Measurements from ENCODE around the gene PKIB.
"Not testable (repeated sequence)": the region's sequence is repeated elsewhere in the genome, so short reads cannot be mapped to it uniquely, and the experiment has no call there.

The PKIB gene

DNA sequence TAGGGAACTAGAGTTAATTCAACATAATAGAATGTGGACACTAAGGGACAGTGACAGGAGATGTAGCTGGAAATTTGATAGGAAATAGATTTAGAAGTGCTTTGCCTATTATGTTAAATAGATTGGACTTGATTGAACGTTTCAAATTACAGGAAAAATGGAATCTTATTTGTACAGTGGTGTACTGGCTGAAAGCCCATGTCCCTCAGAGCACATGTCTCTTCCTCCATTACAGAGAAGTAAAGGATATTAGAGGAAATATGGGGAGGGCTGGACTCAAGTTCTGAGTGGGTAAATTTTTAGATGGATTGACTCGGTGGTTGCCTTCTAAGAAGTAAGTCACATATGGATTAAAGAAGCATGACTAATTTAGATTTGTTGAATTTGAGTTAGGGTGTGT is 11.4 kb downstream of the PKIB start:
- no peak for DNase-seq

DNA sequence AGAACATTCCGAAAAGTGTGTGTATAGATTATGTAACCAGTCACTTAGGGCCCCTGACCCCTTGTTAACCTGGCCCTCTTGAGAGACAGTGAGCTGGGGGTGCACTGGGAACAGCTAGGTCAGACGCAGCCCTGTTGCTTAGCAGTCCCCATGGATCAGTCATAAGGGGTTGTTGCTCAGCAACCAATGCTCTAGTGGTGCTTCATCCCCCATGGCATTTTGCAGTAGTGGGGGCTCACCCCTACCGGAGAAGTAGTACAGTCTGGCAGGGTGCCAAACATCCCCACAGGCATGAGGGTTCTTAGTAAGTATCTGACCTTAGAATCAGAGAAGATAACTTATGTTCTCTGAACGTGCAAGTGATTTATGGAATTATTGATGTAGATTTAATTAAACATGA is 12.3 kb downstream of the PKIB start:
- DNase-seq: no peak

DNA sequence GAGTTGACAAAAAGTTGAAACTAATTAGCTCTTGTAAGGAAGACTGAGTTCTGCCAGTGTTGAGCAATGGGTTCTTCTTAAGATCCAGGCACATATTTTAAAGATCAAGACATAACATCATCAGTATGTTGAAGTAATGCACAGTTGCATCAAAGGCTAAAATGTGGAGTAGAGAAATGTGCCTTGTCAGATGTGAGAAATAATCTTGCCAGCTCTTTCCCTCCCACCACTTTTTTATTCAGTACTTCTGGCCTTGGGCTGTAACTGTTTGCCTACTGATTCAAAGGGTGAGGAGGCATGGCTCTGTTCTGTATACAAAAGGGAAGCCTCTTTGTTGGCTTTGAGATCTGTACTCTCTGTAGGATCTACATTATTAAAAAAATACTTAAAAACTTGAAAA is 13.1 kb downstream of the PKIB start:
- DNase-seq: no peak

DNA sequence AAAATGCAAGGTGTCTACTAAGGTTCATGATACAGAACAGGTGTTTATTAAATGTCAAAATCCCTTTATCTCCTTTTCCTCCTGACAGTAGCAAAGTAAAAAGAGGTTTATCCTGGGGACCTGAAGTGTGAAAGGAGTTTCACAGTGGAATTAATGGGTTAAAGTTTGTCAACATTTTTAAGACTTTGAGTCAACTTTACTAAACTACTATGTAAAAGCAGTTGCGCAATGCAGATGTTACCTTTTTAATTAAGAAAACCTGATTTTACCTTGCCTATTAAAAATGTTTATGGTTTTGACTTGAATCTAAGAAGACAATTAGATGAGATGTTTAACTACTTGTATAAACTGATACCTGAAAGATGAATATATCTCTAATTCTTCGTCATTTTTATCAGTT is 14.6 kb downstream of the PKIB start:
- no peak for DNase-seq

DNA sequence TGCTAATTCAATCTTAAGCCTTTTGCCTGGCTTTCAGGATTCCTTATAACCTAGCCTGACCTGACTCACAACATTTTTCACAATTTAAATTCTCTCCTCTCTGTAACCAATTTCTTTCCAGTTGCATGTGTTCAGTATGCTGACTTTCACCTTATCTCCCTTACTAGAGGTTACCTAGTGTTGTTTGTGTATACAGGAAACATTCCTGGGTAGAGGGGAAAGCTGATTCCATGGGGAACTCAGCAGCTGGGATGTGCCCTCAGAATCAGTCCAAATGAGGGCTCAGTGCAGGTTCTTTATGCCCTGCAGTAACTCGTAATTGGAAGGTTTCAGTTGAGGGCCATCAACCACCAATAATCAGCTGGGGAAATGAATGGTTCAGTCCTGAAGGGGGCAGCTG is 18.5 kb downstream of the PKIB start:
- DNase-seq: no peak

DNA sequence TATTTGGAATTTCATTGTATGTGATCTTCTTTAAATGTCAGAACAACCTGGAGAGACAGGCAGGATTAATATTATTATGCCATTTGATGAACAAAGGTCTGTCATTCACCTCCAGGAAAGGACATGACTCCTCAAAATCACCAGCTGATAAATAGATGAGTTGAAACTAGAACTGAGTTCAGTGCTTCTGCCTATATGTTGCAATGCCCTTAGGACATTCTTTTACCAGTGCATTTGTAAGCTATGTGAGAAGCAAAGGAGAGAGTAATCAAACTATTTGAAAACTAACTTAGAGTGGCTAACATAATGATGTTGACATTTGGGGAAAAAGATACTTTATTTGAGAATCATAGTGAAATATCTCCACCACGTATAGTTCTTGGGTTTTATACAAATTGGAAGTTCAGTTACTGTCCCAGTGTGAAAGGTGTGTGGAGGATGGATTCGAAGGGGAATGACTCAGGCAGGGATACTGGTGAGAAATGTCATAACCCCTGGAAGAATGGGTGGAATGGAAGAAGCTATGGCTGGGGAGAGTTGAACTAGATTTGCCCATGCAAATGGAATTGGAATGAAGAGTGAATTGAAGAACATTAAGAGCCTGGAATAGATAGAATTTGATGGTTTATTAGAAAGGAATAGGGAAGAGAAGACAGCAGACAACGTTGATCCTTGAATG is 21.5 kb downstream of the PKIB start:
- DNase-seq: no peak

DNA sequence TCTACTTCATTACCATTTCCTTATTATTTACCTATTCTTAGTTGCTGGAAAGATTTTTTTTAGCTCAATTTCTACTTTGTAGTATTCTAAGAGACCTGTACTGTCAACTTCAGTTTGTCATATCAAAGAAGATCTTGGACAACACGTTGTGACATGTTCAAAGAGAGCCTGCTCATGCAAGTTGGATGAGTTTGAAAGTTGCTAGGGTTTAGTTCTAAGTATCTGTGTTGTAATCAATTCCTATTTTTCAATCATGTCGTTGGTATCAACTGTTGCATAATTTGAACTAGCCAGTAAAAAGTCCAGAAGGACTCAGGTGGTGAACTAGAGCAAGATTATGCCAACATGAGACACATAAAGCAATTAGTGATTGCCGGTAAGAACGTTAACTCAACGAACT is 30.2 kb downstream of the PKIB start:
- DNase-seq: no peak

DNA sequence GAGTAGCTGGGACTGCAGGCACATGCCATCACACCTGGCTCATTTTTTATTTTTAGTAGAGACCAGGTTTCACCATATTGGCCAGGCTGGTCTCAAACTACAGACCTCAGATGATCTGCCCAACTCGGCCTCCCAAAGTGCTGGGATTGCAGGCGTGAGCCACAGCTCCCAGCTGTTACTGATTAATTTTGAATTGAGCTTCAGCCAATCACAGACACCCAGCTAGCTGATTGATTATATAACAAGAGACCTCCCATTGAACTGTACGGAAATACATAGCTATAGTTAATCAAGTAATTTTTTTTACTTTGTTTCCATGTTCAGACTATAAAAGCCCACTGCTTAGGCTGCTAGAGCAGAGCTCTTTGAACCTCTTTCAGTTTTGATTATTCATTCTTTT is 31.6 kb downstream of the PKIB start:
- DNase-seq: no peak

DNA sequence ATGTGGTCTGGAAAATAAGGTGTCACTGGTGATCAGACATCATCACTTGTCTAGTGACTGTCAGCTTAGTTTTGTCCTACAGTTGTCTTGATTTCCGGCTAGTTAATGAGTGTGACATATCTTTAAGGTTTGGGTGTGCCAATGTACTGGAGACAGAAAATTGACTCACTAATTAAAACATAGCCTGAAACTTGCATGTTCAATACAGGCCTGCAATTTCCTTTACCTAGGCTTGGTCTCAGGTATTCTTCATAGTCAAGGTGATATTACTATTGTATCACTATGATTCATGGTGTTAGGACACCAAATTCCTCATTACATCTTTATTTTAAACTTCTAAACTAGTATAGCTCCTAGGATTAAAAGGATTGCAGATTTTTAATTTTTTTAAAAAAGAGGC is 32.4 kb downstream of the PKIB start:
- not testable (repeated sequence) for DNase-seq

DNA sequence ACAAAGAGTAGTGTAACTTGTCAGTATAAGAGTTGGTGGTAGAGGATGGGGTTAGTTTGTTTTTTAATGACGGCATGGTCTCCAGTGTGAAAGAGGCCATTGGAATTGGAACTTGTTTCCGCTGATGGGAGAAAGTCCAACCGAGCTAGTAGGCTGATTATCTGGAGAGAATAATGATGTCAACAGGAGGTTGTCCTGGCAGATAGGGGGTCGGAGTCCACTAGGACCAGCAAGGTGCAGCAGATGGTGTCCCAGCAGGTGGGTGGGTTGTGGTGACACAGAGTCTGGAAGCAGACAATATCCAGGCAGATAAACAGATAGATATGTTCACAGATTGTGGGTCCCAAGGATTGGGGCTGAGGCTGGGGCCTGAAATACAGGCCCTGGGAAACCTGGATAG is 35.1 kb downstream of the PKIB start:
- DNase-seq: no peak

DNA sequence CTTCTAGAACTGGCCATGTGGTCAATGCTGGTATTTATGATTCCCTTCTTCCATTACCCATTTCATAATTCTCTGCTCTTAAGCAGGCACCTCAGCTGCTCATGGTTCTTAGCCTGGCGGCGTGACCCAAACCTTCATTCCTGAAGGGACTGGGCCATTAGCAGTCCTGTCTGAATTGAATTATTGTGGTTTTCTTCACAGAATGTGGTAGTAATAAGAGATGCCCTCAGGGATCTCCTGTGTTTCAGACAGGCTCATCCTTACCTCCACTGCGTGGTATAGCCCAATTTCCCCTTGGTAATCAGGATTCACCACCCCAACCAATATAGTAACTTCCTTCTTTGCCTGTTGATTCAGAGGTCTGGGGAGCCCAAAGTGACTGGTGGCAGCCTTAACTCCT is 37.6 kb downstream of the PKIB start:
- DNase-seq: no peak

DNA sequence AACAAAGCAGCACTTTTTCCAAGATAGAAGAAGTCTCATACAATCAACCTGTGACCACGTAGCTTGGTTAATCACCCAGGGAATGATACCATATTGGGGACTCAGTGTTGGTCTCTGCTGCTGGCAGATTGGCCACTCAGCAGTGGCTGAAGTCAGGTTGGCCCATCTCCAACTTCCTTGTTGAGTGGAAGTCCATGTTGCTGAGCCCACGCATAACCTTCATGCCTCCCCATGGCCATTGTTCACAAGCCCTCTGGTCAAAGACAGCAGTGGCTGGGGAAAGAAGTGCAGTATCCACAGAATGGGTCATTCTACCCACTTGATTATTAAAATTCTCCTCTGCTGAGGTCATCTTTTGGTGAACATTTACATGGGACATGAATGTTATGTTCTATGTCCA is 38.5 kb downstream of the PKIB start:
- DNase-seq: no peak

DNA sequence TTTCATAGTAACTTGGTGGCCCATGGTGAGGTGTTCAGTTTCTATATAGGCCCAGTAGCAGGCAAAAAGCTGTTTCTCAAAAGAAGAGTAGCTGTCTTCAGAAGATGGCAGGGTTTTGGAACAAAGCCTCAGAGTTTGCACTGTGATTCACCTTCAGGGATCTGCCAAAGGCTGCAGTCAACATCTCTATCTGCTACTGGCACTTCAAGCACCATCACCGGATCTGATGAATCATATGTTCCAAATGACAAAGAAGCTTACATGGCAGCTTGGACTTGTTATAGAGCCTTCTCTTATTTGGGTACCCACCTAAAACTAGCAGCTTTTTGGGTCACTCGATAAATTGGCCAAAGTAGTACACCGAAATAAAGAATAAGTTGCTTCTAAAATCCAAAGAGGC is 39.5 kb downstream of the PKIB start:
- DNase-seq: no peak

DNA sequence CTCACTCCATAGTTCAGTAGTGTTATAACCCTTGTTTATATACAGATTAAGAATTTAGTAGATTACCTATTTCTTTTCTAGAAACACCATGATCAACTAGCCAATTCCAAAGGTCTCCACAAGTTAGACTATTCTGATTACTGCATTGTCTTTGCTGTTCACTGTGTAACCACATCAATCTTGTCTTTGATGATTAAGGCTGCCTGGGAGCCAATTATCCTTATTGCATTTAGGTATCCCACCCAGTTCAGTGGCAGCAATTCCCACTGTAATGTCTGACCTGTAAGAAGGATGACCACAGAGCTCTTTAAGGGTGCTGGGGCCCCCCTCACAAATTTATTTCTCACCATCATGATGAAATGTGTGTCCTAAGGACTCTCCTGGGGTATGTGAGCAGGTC is 40.2 kb downstream of the PKIB start:
- no peak for DNase-seq

DNA sequence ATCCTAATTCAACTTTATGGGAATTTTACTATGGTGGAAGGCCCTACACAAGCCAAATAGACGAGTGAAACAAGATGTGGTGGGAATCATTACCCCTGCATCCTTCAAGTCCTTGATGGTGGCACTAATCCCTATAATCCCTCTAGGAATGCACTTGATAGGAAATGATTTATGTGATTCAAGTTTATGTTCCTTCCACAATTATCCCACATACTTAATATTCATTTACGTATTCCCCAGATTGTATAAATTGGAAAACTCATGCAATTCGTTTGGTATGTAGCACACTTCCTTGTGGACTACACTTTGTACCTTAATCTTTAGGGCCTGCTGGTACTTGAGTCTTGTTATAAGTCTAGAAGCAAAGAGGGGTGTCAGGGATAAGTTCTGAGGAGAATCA is 40.8 kb downstream of the PKIB start:
- no peak for DNase-seq

DNA sequence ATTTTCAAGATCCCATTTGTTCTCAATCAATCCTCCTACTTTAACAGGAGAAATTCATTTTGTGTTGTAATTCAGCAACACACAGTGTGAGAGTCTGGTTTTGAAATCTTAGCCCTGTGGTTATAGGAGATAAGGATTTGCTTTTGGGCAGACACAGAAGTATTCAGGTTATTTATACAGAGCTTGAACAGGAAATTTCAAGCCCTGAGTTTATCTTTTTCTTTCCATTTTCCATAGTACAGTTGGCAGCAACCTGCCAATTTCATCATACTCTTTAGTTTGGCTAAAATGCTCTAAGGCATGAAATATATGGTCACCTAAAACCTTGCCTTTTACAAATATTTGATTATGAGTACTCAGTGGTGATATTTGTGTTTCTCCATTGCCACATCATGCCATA is 41.4 kb downstream of the PKIB start:
- no peak for DNase-seq

DNA sequence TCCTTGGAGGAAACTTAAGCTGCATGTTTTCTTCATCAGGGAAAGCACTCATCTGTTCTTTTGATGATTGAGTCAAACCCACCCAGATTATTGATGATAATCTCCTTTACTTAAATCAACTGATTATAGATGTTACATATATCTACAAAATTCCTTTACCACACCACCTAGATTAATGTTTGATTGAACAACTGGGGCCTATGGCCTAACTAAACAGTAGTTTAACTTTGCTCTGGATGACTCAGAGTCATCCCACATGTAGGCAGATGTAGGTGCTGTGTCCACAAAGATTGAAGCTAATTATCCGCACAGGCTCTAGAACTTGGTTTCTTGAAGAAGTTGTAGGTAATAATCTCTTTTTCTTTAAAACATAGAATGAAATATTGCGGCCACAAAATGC is 42.2 kb downstream of the PKIB start:
- no peak for DNase-seq

DNA sequence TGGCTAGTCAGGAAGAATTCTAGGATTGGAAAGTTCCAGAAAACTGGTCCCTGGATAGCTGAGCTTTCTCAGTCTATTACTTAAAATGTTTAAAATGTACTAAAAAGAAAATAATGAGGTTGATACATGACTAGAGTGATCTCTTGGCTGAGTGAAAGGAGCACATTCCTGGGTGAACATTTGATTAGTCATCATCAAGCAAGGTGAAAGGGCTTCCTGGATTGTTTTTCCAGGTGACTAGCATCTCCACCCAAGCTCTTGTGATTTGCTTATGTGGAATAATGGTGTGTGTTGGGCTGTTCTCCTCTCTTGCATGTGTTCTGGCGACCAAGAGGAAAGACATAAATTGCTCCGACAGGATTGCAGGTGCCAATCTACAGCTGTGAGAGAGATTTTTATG is 42.9 kb downstream of the PKIB start:
- no peak for DNase-seq

DNA sequence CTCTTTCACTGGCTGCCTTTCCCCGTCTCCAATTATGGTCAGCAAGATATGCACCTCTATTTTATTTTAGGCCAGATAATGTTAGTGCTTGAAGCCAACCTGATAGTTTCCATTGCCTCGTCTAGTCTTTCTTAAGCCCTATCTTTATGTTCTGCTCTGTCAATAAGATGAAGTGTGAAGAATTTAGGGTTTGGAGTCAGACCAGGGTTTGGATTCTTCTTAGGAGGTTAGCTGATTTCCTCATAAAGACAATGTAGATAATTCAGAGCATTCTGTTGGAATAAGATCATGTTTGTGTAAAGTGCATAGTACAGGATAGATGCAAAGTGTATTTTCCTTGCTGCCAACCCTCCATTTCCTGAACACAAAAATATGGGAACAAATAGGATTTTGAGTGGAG is 43.8 kb downstream of the PKIB start:
- DNase-seq: no peak

DNA sequence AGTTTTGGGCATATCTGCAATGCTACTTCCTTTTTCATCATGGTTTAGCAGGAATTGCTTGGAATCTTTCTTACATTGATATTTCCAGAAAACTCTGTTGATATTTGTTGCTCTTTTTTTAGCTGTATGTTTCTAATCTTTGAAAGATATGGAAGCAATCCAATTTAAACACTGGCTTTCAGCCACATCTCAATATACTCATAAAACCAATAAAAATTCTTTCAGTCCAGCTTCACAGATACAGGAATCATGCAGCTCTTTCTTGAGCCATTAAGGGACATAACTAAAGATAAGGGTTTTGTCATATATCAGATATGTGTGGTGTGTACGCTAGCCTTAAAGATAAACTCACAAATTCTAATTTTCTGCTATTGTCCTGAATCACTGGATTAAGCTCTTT is 47.4 kb downstream of the PKIB start:
- no peak for DNase-seq

DNA sequence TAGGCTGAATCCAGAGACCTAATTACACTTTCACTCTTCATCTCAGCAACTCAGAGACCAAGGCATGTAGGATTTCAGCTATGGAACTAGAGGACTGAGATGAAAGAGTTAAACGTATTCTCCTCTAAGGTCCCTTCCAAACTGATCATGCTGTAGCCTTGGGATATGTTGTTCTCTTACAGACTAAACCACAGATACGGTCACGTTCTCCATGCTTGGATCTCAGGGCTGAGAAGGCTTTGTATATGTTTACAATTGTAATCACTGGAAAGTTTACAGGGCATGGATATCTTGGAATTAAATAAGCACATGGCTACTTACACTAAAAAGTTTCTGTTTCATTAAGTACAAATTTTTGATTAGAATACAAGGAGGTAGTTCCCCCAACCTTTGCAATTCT is 50.1 kb downstream of the PKIB start:
- DNase-seq: no peak

DNA sequence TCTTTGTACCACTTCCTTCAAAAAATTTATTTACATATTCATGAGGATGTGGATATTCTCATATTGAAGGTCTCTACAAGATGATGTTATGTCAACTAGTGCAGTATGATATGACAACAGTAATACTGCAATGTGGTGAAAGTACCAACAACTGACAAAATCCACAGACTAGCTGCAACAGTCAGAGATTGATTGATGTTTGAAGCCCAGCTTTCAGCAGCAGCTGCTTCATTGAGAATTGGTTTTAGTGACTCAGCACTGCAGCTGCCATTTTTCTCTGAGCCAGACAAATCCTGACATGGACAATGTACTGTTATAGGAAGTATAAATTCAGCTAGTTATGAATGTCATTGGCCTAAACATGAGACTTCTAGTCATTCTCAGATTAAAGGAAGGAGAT is 53.8 kb downstream of the PKIB start:
- DNase-seq: no peak

DNA sequence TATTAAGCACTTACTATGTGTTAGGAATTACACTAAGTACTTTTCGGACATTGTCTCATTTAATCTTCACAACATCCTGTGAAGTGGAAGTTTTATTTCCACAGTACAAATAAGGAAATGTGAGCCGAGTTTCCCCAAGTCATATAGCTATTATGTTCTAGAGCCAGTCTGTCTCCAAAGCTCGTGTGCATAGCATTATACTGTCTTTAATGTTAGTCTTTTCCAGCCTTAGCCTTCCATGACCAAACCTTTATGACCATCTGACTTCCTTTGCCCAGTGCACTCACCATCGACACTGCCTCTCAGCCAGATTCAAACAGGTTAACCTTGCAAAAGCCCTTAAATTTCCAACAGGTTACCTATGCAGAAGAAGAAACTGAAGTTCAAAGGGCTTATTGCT is 55.7 kb downstream of the PKIB start:
- DNase-seq: no peak

DNA sequence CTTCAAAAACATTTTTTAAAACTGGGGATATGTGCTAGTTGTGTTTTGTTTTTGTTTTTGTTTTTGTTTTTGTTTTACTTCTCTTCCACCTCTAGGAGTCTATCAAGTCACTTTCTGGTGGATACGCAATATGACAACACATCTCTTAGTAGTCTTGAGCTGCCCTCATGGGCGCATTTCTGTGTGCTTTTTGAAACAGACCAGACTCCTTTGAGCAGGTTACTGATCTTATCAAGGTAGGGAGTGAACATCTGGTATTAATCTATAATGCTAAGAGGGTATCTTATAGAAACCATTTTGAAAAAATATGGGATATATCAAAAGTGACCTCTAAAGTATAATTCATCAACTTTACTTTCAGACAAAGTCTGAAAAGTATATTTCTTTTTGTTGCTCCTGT is 56.2 kb downstream of the PKIB start:
- no peak for DNase-seq

DNA sequence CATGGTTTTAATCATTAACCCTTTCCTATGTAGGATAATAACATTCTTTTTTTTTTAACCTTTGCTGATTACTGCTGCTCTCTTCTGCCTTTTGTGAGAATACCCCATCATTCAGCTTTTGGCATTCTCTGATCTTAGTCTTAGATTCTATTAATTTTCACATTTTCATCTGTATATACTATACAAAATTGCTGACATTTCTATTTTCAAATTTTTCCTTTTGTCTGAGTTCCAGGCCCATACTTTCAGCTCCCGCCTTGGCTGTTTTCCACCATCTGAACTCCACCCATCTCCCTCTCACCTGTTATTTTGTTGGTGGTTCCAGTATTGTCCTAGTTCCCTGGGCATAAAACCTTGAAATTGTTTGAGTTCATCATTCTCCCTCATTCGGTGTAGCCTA is 59.2 kb downstream of the PKIB start:
- DNase-seq: no peak

DNA sequence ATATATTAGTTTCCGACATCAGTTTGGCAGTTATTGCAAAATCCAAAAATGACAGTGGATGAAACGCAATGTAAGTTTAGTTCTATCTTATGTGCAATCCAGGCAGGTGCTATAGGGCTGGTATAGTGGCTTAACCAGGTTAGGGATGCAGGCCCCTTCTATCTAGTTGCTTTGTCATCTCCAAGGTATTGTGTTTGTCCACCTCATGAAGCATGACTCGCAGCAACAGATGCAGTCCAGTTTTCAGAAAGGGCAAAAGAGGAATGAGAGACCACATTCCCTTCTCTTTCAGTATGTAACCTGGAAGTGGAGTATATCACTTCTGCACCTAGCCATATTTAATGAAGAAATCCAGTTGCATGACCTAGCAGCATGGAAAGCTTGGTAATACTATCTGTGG is 59.7 kb downstream of the PKIB start:
- DNase-seq: no peak

Measured in stimulated activated CD4-positive, alpha-beta T cell treated with anti-CD3 and anti-CD28 coated beads, Interleukin-4, amount 100 ng/mL, for 1 hour (primary cell).